NCI-H510A treated with DMSO at 0.1 percent for 48 hours (cell line): ENCODE results near the gene SORCS2.

Source experiments
- DNase-seq: peaks from one replicate; lab custom pipeline; 2025; lab: John Stamatoyannopoulos, UW

The SORCS2 gene

DNA sequence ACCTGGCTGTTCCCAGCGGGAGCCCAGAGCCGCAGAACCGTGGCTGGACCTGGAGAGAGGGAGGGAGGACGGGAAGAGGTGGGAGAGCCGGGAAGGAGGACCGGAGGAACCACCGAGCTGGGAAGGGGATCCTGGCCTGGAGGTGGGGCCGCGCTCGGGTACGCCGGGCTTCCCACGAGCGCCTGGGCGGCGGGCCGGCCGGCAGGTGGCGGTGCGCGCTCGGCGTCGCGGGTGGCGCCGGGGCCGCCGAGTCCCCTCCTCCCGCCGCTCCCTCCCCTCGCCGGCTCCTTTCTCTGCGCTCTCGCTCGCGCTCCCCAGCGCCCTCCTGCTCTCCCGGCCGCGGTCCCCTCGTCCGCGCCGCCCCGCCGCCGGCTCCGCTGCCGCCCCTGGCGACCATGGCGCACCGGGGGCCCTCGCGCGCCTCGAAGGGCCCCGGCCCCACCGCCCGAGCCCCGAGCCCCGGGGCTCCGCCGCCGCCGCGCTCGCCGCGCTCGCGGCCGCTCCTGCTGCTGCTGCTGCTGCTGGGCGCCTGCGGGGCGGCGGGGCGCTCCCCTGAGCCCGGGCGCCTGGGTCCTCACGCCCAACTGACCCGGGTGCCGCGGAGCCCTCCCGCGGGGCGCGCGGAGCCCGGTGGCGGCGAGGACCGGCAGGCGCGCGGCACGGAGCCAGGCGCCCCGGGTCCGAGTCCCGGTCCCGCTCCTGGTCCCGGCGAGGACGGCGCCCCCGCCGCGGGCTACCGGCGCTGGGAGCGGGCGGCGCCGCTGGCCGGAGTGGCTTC, at the start of gene SORCS2:
TSS of gene SORCS2 (plus strand) at position 287 of the 778 bp plus-strand sequence.
- DNase-seq: peak; percentile 37

DNA sequence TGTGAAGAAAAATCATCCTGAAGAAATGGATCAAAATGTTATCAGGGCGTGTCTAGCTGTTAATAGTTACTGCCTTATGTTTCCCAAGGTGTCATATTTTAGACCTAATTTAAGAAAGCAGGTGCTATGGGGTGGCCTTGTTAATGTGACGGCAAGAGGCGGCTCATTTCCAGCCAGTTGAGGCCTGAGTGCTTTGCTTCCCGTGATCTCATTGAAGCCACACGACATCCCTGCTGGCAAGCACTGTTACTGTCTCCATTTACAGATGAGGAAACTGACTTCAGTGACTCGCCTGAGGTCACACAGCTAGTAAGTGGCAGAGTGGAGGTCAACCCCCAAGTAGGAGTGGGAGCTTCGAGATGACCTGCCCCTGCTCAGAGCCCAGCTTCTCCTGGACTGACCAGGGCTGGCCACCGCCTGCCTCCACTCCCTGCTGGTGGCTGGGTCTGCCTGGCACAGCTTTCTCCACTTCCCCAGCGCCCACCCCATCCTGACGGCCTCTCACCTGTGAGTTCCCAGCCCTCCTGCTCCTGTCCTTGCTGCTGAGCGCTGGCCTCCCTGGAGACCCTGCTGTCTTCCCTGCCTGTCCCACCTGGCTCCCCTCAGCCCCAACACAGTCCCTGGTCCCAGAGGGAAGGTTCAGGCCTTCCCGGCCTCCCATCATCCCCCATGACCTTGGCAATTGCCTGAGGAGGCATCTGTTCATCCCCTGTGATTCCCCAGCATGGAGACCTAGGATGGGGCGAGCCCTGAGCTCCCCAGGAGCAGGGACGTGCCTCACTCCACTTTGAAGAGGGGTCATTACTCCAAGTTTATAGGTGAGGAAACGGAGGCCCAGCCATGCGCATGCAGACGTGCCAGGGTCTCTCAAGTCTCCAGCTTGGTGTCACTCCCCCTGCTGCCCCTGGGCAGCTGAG, 47.7 kb upstream of the SORCS2 start:
- DNase-seq: no peak

DNA sequence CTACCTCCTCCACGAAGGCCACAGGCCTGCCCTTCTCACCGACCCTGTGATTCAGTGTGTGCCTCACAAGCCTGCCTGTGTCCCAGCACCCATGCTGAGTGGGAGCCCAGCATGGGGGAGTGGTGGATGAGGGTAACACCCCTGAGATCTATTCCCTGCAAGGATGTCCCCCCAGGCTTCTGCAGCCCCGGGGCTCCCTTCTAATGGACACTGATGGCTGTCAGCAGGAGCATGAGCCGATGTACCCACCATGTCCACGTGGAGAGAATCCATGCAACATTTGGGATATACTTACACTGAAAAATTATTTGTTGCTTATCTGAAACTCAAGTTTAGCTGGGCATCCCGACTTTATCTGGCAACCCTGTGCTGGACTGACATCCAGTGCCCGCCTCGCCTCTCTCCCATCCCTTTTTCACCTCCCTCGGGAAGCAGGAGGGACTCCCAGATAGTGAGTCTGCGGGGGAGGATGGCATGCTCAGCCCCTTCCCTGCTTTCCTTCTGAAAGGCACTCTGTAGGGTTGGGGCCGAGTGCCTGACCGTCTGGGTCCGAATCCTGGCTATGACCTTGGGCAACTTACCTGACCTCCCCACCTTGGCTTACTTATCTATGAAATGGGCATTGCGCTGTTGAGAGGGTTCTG, 46.9 kb upstream of the SORCS2 start:
- DNase-seq: no peak

DNA sequence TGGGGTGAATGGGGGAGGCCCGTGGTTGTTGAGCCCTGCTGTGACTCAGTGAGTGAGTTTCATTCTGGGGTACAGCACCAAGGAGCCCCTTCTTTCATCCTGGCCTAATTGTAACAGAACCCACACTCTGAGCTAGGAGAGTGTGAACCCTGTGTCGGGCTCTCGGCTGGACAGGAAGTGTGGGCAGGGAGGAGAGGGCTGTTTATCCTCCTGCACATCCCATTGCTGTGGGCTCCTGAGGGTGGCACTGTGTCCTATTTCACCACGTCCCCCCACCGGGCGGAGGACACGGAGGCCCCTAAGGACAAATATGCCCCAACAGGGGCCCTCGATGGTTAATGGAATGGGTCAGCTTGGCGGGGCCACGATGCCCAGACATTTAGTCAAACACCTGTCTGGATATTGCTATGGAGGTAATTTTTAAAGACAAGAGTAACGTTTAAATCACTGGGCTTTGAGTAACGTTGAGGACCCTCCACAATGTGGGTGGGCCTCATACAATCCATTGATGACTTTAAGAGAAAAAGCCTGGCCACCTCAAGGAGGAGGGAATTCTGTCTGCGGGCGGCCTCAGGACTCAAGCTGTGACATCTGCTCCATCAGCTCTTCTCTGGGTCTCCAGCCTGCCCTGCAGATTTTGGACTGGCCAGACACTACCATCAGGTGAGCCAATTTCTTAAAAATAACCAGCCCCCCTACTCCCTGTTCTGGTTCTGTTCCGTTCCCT, 46.1 kb upstream of the SORCS2 start:
- DNase-seq: no peak

DNA sequence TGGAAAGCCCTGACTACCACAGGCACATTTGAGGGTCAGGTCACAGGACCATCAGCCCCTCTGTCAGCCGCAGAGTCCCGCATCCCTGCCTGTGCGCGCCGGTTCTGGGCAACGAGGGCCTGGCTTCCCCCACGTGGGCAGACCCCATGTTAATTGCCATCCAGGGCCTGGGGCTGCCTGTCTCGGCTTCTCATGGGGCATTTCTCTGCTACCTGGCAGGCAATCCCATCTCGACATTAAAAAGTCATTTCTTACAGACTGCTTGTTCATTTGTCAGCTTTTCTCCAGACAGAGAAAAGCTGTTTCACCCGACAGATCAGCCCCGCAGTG, 45.6 kb upstream of the SORCS2 start:
- DNase-seq: no peak

DNA sequence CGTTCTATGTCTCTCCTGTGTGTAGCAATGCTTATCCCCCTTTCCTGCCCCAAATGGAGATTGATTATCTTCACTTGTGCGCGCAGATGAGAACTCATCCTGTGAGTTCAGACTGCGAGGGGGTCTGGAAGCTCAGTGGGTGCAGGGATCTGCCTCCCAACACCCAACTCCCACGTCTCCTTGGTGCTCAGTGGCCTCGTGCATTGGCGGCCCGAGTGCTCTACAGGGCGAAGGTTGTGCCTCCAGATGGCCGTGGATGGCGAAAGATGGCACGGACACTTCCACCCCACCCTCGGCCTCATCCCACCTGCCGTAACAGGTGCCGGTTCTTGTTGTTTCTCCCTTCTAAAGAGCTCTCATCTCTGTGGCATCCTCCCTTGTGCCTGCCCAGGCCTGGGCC, 45.1 kb upstream of the SORCS2 start:
- no peak for DNase-seq

DNA sequence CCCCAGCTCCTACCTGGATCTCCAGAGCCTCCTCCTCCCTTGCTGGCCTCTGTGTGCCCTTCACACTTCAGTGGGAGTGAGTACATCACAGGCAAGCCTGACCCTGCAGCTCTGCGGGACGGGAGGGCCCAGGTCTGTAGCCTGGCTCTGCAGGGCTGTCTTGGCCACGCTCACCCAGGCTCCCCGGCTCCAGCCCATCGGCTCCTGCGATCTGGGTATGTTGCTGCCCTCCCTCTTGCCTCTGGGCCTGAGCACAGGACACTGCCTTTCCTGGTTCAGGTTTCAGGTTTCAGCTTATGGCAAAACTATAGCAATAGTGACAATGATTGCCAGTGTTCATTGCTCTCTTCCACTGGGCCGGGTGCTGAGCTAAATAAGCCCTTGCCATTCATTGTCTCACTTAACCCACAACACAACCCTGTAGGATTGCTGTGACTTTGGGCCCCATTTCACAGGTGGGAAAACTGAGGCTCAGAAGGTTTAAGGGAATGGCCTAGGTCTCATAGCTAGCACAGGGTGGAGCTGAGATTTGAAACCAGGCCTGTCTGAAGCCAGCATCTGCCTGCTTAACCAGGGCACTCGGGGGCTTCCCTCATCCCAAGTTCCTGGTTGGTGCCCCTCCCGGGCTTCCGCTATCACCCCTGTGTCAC, 44.6 kb upstream of the SORCS2 start:
- DNase-seq: no peak

DNA sequence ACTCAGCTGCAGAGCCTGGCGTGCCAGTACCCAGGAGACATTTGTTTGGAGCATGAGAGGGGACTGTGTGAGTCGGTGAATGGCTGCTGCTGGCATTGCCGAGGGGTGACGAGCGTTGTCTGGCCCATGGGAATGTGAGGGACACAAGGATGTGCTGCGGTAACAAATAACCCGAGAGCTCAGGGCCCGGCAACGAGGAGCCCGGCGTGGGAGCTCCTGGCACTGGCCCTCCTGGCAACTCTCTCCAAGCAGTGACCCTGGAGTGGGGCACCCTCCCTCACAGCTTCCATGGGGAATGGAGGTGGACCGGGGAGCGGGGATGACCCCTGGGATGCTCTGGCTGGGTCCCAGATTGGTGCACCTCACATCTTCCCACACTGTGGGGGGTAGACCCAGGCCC, 44.0 kb upstream of the SORCS2 start:
- DNase-seq: no peak

DNA sequence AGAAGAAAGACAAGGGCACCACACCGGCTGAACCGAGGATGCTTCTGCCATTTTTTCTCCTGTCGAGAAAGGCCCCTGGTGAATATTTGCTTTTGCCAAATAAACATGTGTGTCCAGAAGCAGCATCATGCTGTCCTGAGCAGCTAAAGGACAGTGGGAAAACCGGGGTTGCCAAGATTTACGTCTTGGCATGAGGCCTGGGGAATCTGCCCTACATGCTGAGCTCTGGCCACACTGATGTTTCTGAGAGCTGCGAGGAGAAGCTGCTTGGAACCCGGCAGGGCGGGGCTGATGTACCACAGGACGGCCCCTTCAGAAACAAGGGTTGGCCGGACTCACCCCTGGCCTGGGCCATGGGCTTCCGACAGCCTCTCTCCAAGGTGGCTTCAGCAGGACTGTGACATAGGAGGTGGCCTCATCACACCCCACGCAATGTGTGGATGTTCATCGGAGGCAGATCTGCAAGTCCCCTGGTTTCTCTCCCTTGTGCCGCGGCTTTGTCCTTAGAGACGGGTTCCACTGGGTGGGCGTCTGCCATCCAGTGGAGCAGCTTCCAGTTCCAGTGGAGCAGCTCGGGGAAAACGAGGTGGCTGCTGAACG, 42.2 kb upstream of the SORCS2 start:
- no peak for DNase-seq

DNA sequence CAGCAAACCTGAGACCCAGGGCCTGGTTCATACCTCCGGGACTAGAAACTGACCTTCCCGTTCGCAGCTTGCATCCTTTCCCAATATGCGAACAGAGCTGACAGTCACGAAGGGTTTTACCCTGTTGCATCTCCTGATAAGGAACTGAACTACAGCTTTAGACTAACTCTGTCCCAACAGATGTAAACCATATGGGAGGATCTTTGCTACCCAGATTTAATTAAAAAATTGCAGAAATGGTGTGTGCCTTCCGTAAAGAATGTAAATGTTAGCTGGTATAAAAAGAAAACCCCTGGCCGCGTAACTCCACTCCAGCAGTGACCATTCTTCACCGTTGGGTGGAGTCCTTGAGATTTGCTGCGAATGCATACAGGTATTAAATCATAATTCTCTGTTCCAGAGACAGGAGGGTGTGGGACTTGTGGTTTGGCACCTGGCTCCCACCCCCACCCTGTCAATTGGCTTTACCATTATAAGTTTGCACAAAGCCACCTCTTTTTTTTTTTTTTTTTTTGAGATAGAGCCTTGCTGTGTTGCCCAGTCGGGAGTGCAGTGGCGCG, 40.6 kb upstream of the SORCS2 start:
- no peak for DNase-seq

DNA sequence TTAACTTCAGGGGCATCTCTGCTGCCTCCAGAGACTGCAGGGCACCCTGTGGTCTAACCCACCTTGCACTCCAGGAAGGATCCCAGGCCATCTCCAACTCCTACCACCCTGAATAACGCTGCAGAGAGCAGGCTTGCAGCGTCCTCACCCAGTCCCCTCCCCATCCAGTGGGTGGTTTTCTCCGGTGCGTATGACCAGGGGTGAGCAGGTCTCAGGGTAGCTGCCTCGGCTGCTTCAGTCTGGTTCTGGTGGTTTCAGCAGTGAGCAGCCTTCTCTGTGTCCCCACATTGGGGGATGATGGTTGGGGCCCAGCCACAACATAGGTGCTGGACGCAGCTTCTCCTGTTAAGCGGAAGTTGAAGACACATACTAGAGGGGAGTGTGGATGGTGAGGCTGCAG, 38.6 kb upstream of the SORCS2 start:
- no peak for DNase-seq

DNA sequence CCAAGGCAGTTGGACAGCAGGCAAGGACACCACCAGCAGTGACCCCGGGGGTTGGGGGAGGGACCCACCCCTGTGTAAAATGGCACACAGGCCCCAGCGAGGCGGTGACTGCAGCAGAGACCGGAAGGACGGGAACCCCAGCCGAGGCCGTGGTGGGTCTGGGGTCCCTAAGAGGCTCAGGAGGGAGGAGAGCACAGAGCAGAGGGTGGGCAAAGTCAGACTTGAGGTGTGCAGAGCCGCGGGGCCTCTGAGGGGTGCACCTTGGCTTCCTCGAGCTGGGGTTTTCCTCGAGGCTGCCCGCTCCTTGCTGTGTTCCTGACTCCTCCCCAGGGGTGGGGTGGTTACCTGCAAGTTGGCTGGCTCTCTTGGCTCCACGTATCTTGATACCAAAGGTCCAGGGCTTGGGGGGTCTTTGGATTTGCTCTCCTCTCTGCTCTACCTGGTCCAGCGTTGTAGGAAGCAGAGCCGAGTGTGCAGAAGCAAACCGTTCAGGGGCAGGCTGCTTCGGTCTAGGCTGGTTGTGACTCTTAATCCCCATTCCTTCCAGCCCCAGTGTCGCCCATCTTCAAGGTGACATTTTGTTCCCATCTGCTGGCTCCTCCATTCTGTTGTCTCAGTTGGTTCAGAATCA, 37.9 kb upstream of the SORCS2 start:
- DNase-seq: no peak

DNA sequence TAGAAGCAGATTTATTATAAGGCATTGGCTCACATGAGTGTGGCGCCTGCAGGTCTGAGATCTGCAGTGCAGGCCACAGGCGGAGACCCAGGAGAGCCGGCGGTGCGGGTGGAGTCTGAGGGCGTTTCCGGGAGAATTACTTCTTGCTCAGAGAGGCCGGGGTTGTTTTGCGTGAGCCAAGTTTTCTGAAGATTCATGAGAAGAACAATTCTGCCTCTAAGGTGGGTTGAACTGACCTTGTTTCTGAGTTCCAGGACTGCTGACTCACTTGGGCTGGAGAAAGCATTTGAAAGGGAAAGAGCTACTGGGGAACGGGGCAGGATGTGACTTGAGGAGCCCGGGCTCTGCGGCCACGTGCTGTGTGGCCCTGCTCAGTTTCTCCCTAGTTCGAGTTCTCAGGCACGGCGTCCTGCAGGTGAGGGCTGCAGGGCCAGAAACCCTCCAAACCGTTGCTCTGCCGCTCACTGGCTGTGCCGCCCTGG, 36.7 kb upstream of the SORCS2 start:
- no peak for DNase-seq

DNA sequence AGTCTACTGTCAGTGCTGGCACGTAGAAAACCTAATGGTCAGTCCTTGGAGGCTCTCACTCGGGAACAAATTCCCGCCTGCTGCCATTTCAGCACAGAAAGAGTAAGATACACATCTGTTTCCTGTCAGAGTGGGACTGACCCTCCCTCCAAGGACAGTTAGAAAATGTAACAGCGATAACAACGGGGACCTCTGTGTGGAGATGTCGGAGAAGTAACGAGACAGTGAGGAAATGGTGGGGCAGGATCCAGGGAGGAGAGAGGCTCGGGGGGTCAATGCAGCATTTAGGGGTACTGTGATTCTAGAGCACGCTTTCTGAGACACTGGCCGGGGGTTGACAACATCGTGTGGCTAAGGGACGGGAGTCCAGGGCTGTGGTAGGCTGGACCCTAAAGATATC, 36.0 kb upstream of the SORCS2 start:
- DNase-seq: no peak

DNA sequence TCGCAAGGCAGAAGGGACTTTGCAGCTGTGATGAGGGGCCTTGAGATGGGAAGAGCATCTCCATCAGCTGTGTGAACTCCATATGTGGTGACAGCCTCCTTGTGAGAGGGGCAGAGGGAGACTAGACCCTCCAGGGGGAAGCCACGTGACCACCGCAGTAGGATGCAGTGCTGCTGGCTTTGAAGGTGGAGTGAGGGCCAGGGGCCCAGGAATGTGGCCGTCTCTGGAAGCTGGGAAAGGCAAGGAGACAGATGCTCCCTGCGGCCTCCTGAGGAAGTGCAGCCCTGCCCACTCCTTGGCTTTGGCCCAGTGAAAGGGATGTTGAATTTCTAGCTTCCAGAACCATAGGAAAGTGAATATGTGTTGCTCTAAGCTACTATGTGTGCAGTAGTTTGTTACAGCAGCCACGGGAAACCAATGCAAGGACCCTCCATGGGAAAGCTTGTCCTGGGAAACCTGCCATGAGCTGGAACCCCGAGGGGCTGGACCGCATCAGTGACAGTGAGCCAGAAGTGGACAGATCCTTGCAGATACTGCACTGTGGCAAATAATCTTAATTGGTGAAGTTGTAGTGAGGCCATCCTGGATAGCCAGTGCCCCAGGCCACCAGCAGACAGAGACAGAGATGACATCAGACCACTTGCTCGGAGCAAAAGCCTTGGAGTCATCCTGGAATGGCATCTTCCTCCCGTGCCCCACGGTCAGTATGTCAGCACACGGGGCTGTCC, 35.4 kb upstream of the SORCS2 start:
- DNase-seq: no peak

DNA sequence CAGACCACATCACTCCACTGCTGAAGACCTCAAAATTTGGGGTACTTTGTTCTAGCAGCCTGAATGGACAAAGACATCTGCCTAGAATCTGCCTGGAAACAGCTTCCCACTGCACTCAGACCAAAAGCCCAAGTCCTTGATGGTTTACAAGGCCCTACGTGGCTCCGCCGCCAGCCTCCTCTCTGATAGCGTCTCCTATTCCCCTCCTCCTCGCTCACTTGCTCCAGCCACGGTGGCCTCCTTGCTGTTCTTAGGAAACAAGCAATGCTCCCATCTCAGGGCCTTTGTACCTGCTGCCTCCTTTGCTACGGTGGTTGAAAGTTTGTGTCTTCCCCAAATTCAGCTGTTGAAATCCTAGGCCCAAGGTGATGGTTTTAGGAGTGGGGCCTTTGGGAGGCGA, 34.7 kb upstream of the SORCS2 start:
- no peak for DNase-seq

DNA sequence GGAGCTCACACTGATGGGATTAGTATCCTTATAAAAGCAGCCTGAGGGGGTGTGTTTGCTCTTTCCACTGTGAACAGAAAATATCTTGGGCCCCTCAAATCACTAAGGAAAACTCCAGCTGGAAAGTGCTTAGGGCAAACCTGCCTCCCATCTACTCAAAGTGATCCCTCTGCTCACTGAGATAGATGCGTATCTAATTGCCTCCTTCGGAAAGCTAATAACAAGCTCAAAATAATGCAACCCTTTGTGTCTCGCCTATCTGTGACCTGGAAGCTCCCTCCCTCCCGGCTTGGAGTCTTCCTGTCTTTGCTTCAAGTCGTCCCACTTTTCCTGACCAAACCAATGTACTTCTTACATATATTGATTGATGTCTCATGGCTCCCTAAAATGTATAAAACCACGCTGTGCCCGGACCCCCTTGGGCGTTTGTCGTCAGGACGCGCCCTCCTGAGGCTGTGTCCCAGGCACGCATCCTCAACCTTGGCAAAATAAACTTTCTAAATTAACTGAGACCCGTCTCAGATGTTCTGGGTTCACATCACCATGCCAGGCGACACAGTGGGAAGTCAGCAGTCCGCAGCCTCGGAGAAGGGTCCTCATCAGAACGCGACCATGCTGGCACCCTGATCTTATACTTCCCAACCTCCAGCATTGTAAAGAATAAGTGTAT, 34.1 kb upstream of the SORCS2 start:
- no peak for DNase-seq

DNA sequence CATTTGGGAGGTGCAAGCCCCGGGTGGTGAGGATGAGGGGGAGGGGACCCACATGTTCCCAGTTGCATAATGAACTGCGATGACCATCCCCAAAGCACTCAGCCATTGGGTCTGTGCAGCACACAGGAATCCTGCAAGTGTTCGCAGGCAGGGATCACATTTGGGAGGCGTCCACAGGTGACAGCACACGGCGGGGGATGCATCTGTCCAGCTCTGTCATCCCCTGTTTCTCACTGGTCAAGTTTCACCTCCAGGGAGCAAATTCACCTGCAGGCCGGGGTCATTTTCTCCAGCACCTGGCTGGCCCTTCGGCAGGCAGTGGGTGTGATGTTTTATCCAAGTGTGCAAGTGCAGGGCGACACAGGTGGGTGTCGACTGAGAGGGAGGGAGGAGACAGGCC, 33.3 kb upstream of the SORCS2 start:
- DNase-seq: no peak

DNA sequence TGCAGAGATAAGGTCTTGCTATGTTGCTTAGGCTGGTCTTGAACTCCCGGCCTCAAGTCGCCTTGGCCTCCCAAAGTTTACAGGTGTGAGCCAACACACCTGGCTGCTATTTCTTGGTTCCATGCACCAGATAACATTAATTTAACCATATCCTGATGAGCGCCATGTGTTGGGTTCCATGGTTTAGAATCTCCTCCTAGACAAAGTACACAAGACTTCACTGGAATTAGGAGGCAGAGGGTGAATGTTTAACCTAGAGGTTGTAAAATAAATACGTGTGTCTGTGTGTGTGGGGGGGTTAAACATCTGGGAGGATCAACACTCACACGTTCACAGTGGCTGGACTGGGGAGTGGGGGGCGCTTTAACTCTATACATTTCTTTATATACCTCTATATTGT, 32.4 kb upstream of the SORCS2 start:
- DNase-seq: no peak
